HepG2 (cell line): ENCODE results near the gene CCNQ. TPM values are rescaled to one million over a fixed set of nuclear protein-coding genes. Genes with fewer than 3 reads are reported as not detected.

Experiments
- ATF1 ChIP-seq: IDR thresholded peaks from 2 replicates; pipeline ENCODE4 v1.6.1; 2016; ENCODE audit warnings: mild to moderate bottlenecking, control low read depth
- HBP1 ChIP-seq: IDR thresholded peaks from 2 replicates; pipeline ENCODE4 v1.6.1; 2016; ENCODE audit warnings: low read depth, control low read depth
- HDAC6 ChIP-seq: fragments of 200-600 bp; sonication (generic); IDR thresholded peaks from 2 replicates; pipeline ENCODE4 v1.7.0; 2017; ENCODE audit warnings: mild to moderate bottlenecking, antibody characterized with exemption, low read length, low read depth
- HIC2 ChIP-seq: sonication (generic); formaldehyde crosslinking; IDR thresholded peaks from 2 replicates; pipeline ENCODE4 v1.9.0; 2022; ENCODE audit warnings: low read depth, missing genetic modification reagents
- IKZF1 ChIP-seq: fragments of 450-650 bp; IDR thresholded peaks from 2 replicates; pipeline ENCODE4 v1.7.1; 2016
- JUN ChIP-seq: sonication (generic); formaldehyde crosslinking; IDR thresholded peaks from 2 replicates; pipeline ENCODE4 v1.4.0; 2020; ENCODE audit warnings: mild to moderate bottlenecking, missing genetic modification reagents
- RNF219 ChIP-seq: sonication (generic); formaldehyde crosslinking; IDR thresholded peaks from 2 replicates; pipeline ENCODE4 v1.5.0; 2020; ENCODE audit warnings: mild to moderate bottlenecking, missing genetic modification reagents
- XRCC5 ChIP-seq: fragments of 200-400 bp; formaldehyde crosslinking; optimal IDR thresholded peaks from 2 replicates; pipeline ENCODE3; 2017; ENCODE audit warnings: mild to moderate bottlenecking, low read length
- ZMAT5 ChIP-seq: sonication (generic); formaldehyde crosslinking; IDR thresholded peaks from 2 replicates; pipeline ENCODE4 v1.5.0; 2020; ENCODE audit warnings: mild to moderate bottlenecking, low read depth, missing genetic modification reagents, borderline replicate concordance
- ZNF563 ChIP-seq: sonication (generic); formaldehyde crosslinking; IDR thresholded peaks from 2 replicates; pipeline ENCODE4 v1.8.0; 2022; ENCODE audit warnings: mild to moderate bottlenecking, moderate library complexity, missing genetic modification reagents
- ZNF614 ChIP-seq: IDR thresholded peaks from 2 replicates; pipeline ENCODE4 v1.6.1; 2018; ENCODE audit warnings: missing biosample characterization, missing genetic modification reagents, inconsistent platforms, borderline replicate concordance
- polyA plus RNA-seq, 8 experiments: library from polyadenylated mRNA; depleted of rRNA in 3 of 8; stranded (reverse) in 7 of 8; unstranded in 1 of 8; fragments of >200 nt; fragmentation: Illumina TruSeq in 4 of 8; extraction: Trizol in 4 of 8; gene quantifications; 2 replicates each; pipeline versions ENCODE4 v1.2.1 to v1.2.3, GENCODE V29; 2011 to 2016; ENCODE audit warnings: low read depth in 4 of 8, missing spikeins in 1 of 8, mixed read lengths in 1 of 8; ENCODE audit not compliant: insufficient read depth in 1 of 8
- total RNA-seq, 5 experiments: library from RNA; depleted of rRNA; stranded (reverse); fragments of >200 nt; fragmentation: Illumina TruSeq; extraction: Trizol; gene quantifications; 2 replicates each; pipeline ENCODE4 v1.2.3, GENCODE V29; 2016; ENCODE audit warnings: low read depth in 1 of 5
- TF ChIP-seq, protein P1 (sequence below): sonication (generic); formaldehyde crosslinking; IDR thresholded peaks from 2 replicates; pipeline ENCODE4 v1.4.0; 2020; ENCODE audit warnings: missing genetic modification reagents, borderline replicate concordance
- TF ChIP-seq, protein P2 (sequence below): sonication (generic); formaldehyde crosslinking; IDR thresholded peaks from 2 replicates; pipeline ENCODE4 v1.5.0; 2020; ENCODE audit warnings: mild to moderate bottlenecking, missing genetic modification reagents, borderline replicate concordance
- TF ChIP-seq, protein P3 (sequence below): sonication (generic); formaldehyde crosslinking; IDR thresholded peaks from 2 replicates; pipeline ENCODE4 v1.4.0; 2020; ENCODE audit warnings: missing genetic modification reagents, mild to moderate bottlenecking, borderline replicate concordance

CCNQ gene
- total and polyA plus RNA-seq, 2 of the 13 experiments (the other 11 are each of a cell fraction or from before 2014, with no cell fraction given) = 15.0 to 25.5 TPM

DNA sequence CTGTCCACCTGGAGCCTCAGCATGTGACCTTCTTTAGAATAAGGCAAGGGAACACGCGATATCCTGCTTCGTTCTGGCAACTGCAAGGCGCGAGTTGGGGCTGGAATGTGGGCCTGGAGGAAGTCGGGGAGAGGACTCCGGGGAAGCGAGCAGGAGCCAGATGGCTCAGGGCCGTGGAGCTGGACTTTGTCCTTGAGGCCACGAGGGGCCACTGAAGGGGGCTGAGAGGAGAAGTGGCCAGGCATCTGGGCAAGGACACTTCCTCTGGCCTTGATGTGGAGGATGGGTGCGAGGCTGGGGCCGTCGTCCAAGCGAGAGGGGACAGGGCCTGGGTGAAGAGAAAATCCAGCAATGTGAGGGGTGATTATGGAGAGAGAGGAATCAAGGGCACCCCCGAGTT is 35.9 kb upstream of the CCNQ start (continued):
- TF ChIP-seq, protein P1, sequence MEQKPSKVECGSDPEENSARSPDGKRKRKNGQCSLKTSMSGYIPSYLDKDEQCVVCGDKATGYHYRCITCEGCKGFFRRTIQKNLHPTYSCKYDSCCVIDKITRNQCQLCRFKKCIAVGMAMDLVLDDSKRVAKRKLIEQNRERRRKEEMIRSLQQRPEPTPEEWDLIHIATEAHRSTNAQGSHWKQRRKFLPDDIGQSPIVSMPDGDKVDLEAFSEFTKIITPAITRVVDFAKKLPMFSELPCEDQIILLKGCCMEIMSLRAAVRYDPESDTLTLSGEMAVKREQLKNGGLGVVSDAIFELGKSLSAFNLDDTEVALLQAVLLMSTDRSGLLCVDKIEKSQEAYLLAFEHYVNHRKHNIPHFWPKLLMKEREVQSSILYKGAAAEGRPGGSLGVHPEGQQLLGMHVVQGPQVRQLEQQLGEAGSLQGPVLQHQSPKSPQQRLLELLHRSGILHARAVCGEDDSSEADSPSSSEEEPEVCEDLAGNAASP = peak; percentile 29; the same call in 1 of the 2 replicates
- TF ChIP-seq ZNF563 (CRISPR knock-in tag) (no peak), ZMAT5 (CRISPR knock-in tag) (no peak), ATF1 (CRISPR knock-in tag) (no peak), XRCC5 (no peak), RNF219 (no peak), IKZF1 (no peak), ZNF614 (CRISPR knock-in tag) (no peak), HBP1 (CRISPR knock-in tag) (no peak), HDAC6 (no peak), HIC2 (CRISPR knock-in tag) (0 out of 2 replicates have a peak, but pooled peaks have one; percentile 39), JUN (CRISPR knock-in tag) (no peak)
- TF ChIP-seq, protein P2, sequence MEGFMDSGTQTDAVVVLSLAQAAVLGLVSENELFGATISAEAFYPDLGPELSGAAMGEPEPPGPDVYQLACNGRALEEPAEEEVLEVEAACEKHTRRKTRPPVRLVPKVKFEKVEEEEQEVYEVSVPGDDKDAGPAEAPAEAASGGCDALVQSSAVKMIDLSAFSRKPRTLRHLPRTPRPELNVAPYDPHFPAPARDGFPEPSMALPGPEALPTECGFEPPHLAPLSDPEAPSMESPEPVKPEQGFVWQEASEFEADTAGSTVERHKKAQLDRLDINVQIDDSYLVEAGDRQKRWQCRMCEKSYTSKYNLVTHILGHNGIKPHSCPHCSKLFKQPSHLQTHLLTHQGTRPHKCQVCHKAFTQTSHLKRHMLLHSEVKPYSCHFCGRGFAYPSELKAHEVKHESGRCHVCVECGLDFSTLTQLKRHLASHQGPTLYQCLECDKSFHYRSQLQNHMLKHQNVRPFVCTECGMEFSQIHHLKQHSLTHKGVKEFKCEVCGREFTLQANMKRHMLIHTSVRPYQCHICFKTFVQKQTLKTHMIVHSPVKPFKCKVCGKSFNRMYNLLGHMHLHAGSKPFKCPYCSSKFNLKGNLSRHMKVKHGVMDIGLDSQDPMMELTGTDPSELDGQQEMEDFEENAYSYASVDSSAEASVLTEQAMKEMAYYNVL = no peak
- TF ChIP-seq, protein P3, sequence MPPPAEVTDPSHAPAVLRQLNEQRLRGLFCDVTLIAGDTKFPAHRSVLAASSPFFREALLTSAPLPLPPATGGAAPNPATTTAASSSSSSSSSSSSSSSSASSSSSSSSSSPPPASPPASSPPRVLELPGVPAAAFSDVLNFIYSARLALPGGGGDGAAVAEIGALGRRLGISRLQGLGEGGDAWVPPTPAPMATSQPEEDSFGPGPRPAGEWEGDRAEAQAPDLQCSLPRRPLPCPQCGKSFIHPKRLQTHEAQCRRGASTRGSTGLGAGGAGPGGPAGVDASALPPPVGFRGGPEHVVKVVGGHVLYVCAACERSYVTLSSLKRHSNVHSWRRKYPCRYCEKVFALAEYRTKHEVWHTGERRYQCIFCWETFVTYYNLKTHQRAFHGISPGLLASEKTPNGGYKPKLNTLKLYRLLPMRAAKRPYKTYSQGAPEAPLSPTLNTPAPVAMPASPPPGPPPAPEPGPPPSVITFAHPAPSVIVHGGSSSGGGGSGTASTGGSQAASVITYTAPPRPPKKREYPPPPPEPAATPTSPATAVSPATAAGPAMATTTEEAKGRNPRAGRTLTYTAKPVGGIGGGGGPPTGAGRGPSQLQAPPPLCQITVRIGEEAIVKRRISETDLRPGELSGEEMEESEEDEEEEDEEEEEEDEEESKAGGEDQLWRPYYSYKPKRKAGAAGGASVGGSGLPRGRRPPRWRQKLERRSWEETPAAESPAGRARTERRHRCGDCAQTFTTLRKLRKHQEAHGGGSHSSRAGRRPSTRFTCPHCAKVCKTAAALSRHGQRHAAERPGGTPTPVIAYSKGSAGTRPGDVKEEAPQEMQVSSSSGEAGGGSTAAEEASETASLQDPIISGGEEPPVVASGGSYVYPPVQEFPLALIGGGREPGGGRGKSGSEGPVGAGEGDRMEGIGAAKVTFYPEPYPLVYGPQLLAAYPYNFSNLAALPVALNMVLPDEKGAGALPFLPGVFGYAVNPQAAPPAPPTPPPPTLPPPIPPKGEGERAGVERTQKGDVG (CRISPR knock-in tag) = peak; percentile 90; the same call in 1 of the 2 replicates
